SU-DHL-6 (cell line): ENCODE results near the gene XIRP1.

Source experiments
- H2AFZ ChIP-seq: fragments of 200-600 bp; sonication (generic); 2 replicates; pipeline ENCODE4 v1.6.1; 2014; ENCODE audit warnings: low read depth, mild to moderate bottlenecking, moderate library complexity, mixed read lengths, antibody characterized with exemption, low read length; ENCODE audit not compliant: severe bottlenecking
- H3F3A ChIP-seq: fragments of 200-600 bp; shearing (Covaris generic); 2 replicates; pipeline ENCODE4 v1.6.0; 2016; ENCODE audit warnings: antibody characterized with exemption, mild to moderate bottlenecking; ENCODE audit not compliant: insufficient read depth
- H3K27ac ChIP-seq: fragments of 200-600 bp; sonication (generic); 2 replicates; pipeline ENCODE4 v1.5.1; 2016; ENCODE audit warnings: low read depth, mild to moderate bottlenecking, low read length, moderate library complexity, mixed read lengths
- H3K27me3 ChIP-seq: fragments of 200-600 bp; sonication (generic), shearing (Covaris generic); 2 replicates; pipeline ENCODE4 v1.6.0; 2014; ENCODE audit warnings: mild to moderate bottlenecking, low read length
- H3K36me3 ChIP-seq: fragments of 200-600 bp; sonication (generic); 2 replicates; pipeline ENCODE4 v1.6.1; 2014; ENCODE audit warnings: mild to moderate bottlenecking, low read length, mixed read lengths
- H3K4me2 ChIP-seq: fragments of 300-600, 200-600 bp; shearing (Covaris generic), sonication (generic); 2 replicates; pipeline ENCODE4 v1.6.0; 2014; ENCODE audit warnings: low read length, low read depth, mild to moderate bottlenecking; ENCODE audit not compliant: poor library complexity, severe bottlenecking
- H3K4me3 ChIP-seq: fragments of 200-600 bp; sonication (generic); 2 replicates; pipeline ENCODE4 v1.5.1; 2014; ENCODE audit warnings: antibody characterized with exemption, low read length, mild to moderate bottlenecking, mixed read lengths; ENCODE audit not compliant: insufficient read depth, poor library complexity, severe bottlenecking
- H3K79me2 ChIP-seq: fragments of 200-600 bp; sonication (generic); 2 replicates; pipeline ENCODE4 v1.6.1; 2014; ENCODE audit warnings: mild to moderate bottlenecking, low read length, moderate library complexity; ENCODE audit not compliant: insufficient read depth
- H3K9ac ChIP-seq: fragments of 200-600 bp; sonication (generic); 2 replicates; pipeline ENCODE4 v1.7.0; 2014; ENCODE audit warnings: mild to moderate bottlenecking, low read length
- H3K9me2 ChIP-seq: fragments of 200-600 bp; sonication (generic); replicated peaks from 2 replicates; pipeline ENCODE4 v1.6.1; 2014; ENCODE audit warnings: low read length; ENCODE audit not compliant: insufficient read depth
- H3K9me3 ChIP-seq: fragments of 200-600 bp; sonication (generic); 2 replicates; pipeline ENCODE4 v1.6.1; 2014; ENCODE audit warnings: low read length, mixed read lengths; ENCODE audit not compliant: insufficient read depth
- H4K20me1 ChIP-seq: fragments of 200-600 bp; sonication (generic); 2 replicates; pipeline ENCODE4 v1.6.1; 2014; ENCODE audit warnings: low read depth, mild to moderate bottlenecking, antibody characterized with exemption, low read length, moderate library complexity, mixed read lengths
- EZH2phosphoT487 ChIP-seq: fragments of 200-600 bp; sonication (generic), shearing (Covaris generic); conservative IDR thresholded peaks from 2 replicates; pipeline ENCODE4 v1.6.1; 2018; ENCODE audit warnings: mild to moderate bottlenecking, antibody characterized with exemption, low read length, moderate library complexity, mixed read lengths
- TF ChIP-seq, protein P1 (sequence below): fragments of 200-600 bp; sonication (generic); IDR thresholded peaks from one replicate; pipeline ENCODE4 v1.5.1; 2017; ENCODE audit warnings: antibody characterized with exemption, mild to moderate bottlenecking, low read length, moderate library complexity; ENCODE audit not compliant: insufficient read depth, poor library complexity, severe bottlenecking

XIRP1 gene

DNA sequence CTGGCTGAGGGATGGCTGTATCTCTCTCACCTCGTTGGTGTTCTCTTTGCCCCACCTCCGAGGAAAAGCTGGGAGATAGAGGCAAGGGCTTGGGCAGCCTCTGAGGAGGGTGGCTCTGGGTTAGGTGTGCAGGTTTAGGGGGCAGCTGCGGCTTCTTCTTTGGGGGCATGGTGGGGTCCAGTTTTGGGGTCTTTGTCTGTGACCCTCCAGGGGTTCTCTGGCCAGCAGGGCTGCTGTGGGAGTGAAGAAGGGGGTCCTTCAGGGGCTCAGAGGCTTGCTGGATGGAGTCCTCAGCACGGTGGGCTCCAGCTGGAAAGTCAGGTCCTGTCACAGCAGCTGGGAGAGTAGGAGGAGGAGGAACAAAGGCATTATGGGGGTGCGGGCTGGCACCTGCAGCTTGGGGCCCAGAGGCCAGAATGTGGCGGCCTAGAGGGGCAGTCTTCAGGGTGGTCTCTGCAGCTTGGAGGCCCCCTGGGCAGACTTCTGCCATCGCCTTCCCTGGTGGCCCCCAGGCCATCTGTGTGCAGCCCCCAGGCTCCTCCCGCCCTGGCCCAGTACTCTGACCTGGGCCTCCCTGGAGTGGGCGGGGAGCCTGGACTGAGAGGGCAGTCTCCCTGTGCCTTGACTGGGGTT lies 7.0 kb downstream of the XIRP1 start:
- TF ChIP-seq EZH2phosphoT487 = no peak
- TF ChIP-seq, protein P1, sequence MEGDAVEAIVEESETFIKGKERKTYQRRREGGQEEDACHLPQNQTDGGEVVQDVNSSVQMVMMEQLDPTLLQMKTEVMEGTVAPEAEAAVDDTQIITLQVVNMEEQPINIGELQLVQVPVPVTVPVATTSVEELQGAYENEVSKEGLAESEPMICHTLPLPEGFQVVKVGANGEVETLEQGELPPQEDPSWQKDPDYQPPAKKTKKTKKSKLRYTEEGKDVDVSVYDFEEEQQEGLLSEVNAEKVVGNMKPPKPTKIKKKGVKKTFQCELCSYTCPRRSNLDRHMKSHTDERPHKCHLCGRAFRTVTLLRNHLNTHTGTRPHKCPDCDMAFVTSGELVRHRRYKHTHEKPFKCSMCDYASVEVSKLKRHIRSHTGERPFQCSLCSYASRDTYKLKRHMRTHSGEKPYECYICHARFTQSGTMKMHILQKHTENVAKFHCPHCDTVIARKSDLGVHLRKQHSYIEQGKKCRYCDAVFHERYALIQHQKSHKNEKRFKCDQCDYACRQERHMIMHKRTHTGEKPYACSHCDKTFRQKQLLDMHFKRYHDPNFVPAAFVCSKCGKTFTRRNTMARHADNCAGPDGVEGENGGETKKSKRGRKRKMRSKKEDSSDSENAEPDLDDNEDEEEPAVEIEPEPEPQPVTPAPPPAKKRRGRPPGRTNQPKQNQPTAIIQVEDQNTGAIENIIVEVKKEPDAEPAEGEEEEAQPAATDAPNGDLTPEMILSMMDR = no peak
- Histone ChIP-seq H3K27me3 (no peaks in the 10 kb centered on the region), H3K9me2 (no peaks in the 10 kb centered on the region), H3K9ac (no peak overlapping the region), H3K4me2 (no peak overlapping the region), H3K9me3 (no peaks in the 10 kb centered on the region), H3K79me2 (no peaks in the 10 kb centered on the region), H3K36me3 (no peaks in the 10 kb centered on the region), H3K4me3 (no peak overlapping the region), H3K27ac (no peak overlapping the region), H3F3A (peaks cover 4% of the 10 kb centered on the region; the same call in 1 of the 2 replicates), H4K20me1 (no peaks in the 10 kb centered on the region), H2AFZ (no peak overlapping the region)

DNA sequence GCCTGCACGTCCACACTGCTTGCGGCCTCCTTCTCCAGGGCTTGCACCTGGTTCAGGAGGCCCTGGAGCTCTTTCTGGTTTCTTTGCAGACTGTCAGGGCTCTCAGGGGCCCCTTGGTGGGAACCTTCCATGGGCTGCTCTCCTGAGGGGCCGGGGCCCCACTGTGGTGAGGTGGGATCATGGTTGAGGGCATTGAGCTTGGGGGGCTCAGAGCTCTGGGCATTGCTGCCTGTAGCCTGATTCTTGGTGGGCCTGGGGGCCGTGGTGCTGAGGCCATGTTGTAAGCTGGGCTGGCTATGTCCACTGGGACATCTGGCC lies 7.5 kb downstream of the XIRP1 start:
- Histone ChIP-seq H4K20me1 (no peaks in the 10 kb centered on the region), H2AFZ (no peak overlapping the region), H3K36me3 (no peaks in the 10 kb centered on the region), H3K27me3 (no peaks in the 10 kb centered on the region), H3K4me2 (no peak overlapping the region), H3K9me3 (no peaks in the 10 kb centered on the region), H3F3A (peaks cover 4% of the 10 kb centered on the region; the same call in 1 of the 2 replicates), H3K27ac (no peak overlapping the region), H3K79me2 (no peaks in the 10 kb centered on the region), H3K4me3 (no peak overlapping the region), H3K9me2 (no peaks in the 10 kb centered on the region), H3K9ac (no peak overlapping the region)
- no peak for TF ChIP-seq EZH2phosphoT487
- TF ChIP-seq, protein P1 = no peak

DNA sequence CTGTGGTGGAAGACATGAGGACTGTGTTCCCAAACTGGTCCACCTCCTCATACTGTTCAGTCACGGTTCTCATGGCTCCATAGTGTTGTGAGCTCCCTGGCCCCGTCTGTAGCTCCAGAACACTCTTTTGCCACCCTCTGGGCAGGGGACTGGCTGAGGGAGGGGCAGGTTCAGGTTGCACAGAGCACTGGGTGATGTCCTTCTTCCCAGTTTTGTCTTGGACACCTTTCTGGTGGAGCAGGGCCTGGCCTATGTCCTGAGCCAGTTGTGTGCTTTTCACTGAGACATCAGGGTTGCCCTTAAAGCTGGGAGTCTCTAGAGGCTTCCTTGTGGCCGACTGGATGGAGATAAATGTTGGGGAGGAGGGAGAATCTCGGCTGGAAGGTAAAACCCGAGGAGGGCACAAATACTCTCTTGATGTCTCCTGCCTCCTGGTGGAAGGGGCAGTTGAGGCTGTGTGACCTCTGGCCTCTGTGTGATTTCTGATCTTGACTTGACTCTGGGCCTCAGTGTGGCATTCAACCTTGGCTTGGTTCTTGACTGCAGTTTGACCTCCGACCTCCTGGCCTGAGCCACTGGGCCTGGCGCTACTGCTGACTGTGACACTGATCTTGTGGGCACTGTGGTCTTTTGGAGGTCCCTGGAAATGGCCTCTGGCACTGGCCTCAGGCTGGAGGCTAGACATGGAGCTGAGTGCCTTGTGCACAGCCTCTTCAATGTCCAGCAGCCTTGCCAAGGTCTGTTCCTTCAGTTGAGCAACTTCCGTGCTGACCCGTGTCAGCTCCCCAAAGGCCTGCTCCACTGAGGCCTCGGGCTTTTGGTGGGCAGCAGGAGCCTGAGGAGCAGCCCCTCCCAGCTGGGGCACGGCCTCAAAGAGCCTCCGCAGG lies 8.1 kb downstream of the XIRP1 start:
- Histone ChIP-seq H3K4me2 (no peak overlapping the region), H3K79me2 (no peaks in the 10 kb centered on the region), H3K4me3 (no peak overlapping the region), H4K20me1 (no peaks in the 10 kb centered on the region), H3K9ac (no peak overlapping the region), H3K9me2 (no peaks in the 10 kb centered on the region), H3F3A (peaks cover 4% of the 10 kb centered on the region; the same call in 1 of the 2 replicates), H3K36me3 (no peaks in the 10 kb centered on the region), H3K9me3 (no peaks in the 10 kb centered on the region), H3K27me3 (no peaks in the 10 kb centered on the region), H3K27ac (no peak overlapping the region), H2AFZ (no peak overlapping the region)
- TF ChIP-seq EZH2phosphoT487 = no peak
- TF ChIP-seq, protein P1 = no peak
